GM18858 (cell line): ENCODE results near the gene ATP6V0C.

Source experiments
- ATAC-seq: cut with Tn5 transposase; IDR thresholded peaks from one replicate; pipeline ENCODE4 v1.9.1; 2021; ENCODE audit not compliant: unreplicated experiment

ATP6V0C gene

GRCh38 chr16:2490190-2491105, 23.3 kb upstream of the ATP6V0C start:
- ATAC-seq = no peak

DNA sequence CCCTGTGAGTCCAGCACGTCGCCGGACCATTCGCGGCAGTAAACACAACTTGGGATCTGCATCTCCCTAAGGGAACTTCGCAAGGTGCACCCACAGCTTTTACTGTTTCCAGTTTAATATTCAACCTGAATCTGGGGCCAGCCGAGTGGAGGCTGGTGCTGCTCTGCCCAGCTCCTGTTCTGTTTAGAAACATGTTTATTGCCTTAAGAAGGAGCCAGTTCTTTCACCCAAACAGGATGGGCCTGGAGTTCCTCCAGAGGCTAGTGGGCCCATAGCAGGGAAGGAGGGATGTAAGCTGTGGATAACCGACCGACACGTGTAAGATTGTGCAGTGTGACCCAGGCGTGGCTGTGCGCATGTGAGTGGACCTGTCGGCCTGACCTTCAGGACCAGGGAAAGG, 21.5 kb upstream of the ATP6V0C start:
- no peak for ATAC-seq

DNA sequence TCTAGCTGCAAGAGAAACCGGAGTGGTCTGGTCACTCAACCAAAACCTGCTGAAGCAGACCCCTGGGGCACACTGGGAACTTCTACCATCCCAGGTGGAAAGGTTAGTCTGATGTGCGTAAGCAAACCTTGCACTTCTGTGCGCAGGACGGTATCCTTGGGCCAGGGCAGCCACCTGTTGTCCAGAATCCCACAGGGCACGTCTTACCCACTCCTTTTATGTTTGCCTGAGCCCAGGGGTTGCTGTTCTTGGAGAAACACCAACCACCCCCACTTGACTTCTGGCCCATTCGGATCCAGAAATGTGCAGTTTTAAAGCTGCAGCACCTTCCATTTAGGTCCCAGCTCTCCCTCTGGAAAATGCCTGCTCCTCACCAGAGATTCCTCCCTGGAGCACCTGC, 20.1 kb upstream of the ATP6V0C start:
- no peak for ATAC-seq

DNA sequence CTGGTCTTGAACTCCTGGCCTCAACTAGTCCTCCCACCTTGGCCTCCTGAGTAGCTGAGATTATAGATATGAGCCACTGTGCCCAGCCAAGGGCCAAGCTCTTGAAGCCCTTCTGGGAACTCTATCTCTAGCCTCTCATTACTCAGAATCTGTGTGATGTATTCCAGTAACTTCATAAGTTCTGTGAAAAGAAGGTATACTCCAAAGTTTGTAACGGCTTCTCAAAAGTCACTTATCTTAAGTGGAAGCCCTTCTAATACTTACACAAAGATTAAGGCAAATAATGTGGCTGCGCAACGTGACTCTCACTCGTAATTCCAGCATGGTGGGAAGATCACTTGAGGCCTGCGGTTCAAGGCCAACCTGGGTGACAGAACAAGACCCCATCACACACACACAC, 19.1 kb upstream of the ATP6V0C start:
- ATAC-seq = no peak

DNA sequence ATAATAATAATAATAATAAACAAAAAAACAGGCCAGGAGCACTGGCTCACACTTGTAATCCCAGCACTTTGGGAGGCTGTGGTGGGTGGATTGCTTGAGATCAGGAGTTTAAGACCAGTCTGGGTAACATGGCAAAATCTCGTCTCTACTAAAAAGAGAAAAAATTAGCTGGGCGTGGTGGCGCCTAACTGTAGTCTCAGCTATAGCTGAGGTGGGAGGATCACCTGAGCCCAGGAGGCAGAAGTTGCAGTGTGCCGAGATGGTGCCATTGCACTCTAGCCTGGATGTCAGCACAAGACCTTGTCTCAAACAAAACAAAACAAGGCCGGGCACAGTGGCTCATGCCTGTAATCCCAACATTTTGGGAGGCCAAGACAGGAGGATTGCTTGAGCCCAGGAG, 18.7 kb upstream of the ATP6V0C start:
- ATAC-seq = no peak

GRCh38 chr16:2496223-2497115, 17.3 kb upstream of the ATP6V0C start:
- ATAC-seq = no peak

DNA sequence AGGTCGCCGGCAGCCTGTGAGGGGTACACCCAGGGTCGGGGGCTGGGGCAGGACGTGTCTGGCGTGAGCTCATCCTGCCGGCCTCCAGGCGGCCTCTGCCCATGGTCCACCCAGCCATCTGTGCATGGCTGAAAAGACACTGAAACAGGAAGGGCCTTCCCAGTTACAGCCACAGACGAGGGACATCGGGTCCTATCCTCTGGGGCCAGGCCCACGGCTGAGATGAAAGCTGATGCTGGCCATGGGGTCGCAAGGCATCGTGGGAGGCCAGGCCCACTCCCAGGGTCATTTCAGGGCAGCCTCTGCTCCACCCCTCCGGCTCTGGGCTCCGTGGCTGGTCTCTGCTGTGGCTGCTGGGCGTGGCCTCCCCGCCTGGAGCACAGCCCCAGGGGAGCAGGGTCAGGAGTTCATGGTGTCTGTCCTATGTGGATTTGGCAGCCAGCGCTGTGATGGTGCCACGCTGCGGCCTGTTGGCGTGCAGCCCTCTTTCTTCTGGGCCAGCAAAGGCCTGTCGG, 16.6 kb upstream of the ATP6V0C start:
- no peak for ATAC-seq

GRCh38 chr16:2497695-2498484, 15.9 kb upstream of the ATP6V0C start:
- no peak for ATAC-seq

DNA sequence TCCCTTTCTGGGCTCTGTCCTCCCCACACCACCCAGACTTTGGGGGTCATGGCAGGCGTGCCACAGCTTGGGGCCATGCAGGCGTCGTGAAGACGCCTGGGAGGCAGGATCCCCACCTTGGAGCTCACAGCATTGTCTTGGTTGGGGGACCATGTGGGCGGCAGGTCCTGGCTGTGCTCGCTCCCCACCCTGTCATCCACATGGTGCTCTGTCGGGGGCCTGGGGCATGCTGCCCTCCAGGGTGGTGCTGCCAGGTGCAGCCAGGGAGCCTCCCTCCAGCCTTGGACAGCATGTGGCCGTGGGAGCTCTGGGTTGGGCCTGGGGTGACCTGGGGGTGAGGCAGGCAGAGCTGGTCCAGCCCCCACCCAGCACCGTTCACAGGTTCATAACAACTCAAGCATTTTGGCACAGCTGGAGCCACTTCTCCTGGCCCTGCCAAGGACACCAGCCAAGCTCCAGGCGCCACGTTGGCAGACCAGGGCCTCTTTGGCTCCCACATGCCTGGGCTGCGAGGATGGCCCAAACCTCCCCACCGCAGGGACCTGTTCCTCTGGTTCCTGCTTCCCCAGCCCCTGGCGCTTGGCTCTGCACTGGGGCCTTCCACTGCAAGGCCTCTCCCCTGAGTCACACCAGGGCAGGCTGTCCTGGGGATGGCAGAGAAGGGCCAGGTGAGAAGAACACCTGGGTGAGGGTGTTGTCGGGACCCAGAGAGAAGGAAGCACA, 15.1 kb upstream of the ATP6V0C start:
- ATAC-seq = no peak

DNA sequence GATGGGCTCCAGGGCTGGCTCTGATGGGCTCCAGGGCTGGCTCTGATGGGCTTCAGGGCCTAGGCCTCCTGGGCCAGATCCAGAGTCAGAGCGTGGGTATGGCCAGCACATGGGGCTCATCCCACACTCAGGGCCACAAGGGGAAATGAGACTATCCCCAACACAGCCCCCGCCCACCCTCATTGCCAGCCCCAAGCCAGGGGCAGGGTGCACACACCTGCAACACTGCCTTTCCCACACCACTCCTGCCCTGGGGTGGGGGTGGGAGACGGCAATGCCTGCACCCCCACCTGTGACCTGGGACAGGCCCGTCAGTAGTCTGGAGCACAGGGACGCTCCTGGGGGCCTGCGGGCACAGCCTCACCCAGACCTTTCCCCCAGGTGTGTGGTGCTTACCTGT, 14.3 kb upstream of the ATP6V0C start:
- ATAC-seq = no peak

- no peak for ATAC-seq
Observed at GRCh38 chr16:2499890-2500429, 13.8 kb upstream of the ATP6V0C start.

GRCh38 chr16:2500430-2500917, 13.3 kb upstream of the ATP6V0C start:
- no peak for ATAC-seq

DNA sequence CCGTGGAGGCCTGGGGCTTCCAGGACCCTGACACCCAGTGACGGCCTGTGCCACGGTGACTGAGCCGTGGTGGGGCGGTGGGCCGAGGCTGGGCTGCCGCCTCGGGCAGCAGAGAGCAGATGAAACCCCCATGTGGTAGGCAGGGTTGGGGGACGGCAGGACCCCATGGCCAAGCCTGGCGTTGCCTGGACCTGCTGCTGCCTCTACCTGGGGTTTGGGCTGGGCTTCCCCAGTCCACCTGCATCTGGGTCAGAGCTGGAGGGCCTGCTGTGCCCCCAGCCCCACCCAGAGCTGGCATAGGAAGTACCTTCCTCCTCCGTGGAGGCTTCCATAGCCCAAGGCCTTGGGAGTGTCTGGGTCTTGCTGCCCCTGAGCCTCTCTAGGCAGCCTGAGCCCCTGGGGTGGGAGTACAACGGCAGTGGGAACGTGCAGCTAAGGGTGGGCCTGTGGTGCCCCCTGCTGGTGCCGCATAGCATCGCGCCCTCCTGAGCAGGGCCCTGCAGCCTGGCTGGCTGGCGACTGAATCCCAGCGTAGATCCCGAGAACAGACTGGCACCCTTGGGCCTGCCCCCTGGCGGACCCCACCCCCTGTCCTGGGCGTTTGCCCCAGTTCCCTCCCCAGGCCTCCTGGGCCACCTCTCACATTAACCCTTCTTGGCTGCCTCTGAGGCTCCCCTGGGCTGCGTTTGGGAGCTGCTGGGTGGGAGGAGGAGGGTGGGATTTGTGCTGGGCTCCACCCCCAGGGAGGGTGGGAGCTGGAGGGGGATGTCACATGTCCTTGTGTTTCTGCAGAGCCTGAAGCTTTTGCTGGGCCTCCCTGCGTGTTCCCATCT, 12.6 kb upstream of the ATP6V0C start:
- no peak for ATAC-seq

DNA sequence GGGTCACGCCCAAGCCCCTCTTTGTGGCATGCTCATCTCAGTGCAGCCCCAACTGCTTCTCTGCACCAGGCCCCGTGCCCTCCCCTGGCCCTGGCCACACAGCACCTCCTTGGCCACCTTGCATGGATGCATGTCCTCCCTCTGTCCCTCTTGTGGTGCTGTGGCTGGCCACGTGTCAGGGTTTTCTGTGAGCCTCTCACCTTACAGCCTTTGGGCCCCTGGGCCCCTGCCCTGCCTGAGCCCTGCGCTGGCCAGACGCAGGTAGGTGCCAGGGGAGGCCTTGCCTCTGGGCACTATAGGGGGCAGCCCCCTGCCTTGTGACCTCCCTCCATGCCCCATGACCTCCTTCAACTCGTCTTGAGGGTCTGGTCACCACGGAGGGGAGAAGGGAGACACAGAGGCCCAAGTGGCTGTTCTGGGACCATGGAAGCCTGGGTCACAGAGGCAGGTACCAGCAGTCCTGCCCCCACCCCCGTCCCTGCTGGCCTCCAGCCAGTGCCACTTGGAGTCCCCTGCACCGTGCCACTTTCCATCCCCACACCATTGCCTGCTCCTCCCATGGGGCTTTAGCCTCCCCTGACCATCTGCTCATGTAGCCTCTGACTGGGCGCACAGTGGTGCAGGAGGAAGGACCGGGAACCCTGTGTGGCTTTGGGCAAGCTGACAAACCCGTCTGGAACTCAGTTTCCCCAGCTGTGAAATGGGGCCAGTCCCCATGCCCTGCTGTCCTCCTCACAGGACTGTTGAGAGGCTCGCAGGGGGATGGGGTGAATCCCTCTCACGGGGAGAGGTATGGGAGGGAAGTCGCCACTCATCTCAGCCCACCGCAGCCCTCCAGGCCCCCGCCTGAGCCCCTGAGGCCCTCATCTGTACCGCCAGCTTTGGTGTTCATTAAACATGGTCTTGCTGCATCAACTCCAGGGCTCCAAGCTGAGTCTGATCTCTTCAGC, 11.5 kb upstream of the ATP6V0C start:
- no peak for ATAC-seq

GRCh38 chr16:2505695-2506094, 8.1 kb upstream of the ATP6V0C start:
- no peak for ATAC-seq

DNA sequence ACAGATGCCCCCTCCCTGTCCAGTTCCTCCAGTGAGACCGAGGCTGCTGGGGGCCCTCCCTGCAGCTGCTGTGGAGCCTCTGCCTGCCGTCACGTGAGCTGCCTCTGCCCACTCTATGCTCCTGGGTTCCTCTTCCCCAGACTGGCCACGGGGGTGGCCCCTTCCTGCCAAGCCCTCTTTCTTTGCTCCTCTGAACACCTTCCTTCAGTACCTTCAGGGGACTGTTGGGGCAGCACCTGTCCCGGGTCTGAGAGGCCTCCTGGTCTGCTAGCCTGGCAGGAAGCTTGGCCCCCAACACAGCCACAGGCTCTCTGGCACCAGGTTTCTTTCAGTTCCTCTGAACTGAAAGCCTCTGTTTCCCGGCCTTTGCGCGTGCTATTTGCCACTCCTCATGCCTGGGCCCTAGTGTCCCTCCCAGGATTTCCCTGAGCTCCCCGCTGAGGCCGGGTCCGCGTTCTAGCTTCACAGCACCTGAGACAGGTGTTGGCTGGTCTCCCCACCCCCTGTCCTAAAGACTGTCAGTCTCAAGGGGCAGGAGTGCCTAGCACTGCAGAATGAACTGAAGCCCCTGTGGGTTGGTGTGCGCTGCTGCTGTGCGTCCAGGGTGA, 6.6 kb upstream of the ATP6V0C start:
- ATAC-seq = no peak

DNA sequence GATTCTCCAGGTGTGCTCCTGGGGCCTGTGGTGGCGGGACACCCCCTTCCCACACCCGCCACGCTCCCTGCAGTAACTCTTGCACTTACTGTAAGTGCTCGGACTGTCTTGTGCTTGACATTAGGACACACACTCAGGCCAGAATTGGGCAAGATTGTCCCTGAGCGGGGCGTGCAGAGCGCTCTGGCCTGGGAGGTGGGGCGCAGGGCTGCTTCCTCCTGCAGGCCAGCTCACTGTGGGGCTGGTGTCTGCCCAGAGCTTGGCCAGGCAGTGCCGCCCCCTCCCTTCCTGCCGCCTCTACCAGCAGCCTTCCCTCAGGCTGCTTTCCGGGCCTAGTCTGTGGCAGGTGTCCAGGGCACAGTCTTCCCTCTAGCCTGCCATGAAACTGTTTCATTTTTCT, 6.1 kb upstream of the ATP6V0C start:
- ATAC-seq = no peak
